GM18519 (cell line): Measurements from ENCODE around the gene GNG12.
"Not testable (repeated sequence)": the region's sequence is repeated elsewhere in the genome, so short reads cannot be mapped to it uniquely, and the experiment has no call there.

ENCODE experiments used
- ATAC-seq: cut with Tn5 transposase; IDR thresholded peaks from one replicate; pipeline ENCODE4 v1.9.1; 2021; ENCODE audit warnings: mild to moderate bottlenecking, moderate library complexity; ENCODE audit not compliant: unreplicated experiment, low FRiP score

GNG12 gene

DNA sequence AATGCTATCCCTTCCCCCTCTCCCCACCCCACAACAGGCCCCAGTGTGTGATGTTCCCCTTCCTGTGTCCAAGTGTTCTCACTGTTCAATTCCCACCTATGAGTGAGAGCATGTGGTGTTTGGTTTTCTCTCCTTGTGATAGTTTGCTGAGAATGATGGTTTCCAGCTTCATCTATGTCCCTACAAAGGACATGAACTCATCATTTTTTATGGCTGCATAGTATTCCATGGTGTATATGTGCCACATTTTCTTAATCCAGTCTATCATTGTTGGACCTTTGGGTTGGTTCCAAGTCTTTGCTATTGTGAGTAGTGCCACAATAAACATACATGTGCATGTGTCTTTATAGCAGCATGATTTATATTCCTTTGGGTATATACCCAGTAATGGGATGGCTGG is 168.0 kb downstream of the GNG12 start:
- not testable (repeated sequence) for ATAC-seq

DNA sequence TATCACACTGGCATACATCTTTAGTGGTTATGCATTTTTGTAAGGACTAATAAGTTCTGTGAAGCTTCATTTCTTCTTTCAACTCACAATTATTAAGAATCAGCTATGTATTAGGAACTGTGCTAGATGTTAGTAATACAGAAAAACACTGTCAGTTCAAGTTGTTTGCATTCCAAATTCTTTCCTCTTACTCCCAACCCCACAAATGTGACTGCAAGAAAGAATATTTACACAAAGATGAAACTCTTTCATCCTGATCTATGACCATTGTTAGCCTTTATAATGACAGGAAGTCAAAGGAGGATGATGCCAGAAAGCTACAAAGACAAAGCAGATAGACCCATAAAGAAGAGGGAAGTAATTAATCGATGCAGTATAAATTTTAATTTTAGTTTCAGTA is 169.2 kb downstream of the GNG12 start:
- ATAC-seq, result no peak

DNA sequence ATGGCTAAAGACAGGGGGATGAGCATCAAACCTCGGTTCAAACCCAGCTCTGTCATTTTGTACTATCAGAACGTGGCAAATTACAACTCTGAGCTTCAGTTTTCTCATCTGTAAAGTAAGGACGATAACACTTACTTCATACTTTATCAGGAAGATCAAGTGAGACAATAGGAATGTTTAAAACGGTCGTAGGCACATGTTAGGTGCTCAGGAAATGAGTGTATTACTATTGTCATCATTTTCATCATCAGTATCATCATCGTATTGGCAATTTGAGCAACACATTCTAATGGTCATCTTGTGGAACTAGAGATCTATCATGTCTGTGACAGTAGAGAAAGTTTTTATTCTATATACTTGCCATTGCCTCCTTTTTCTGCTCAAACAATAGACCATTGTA is 170.4 kb downstream of the GNG12 start:
- ATAC-seq, result no peak

DNA sequence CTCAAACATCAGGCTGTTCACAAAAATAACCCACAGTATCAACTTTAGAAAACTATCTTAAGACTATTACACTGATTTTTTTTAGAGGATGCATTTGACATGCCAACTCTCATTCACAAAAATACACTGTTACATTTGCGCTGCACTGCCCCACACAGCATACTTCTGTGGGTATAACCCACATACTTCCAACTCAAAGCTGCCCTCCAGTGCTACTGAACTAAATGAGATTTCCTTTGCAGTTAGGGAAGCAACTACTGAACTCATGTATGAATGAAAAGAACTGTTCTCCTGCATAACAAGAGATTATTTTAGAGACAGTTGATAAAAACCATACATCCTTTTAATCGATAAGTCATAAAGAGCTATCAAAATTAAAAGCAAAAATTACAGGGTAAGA is 174.0 kb downstream of the GNG12 start:
- ATAC-seq, result no peak

DNA sequence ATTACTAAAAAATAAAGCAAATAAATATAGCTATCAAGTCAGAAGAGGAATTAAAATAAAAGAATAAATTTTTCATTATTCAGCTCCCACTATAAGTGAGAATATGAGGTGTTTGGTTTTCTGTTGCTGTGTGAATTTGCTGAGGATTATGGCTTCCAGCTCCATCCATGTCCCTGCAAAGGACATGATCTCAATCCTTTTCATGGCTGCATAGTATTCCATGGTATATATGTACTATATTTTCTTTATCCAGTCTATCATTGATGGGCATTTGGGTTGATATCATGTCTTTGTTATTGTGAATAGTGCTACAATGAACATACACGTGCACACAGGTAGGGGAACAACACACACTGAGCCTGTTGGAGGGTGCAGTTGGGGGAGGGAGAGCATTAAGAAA is 176.1 kb downstream of the GNG12 start:
- ATAC-seq, result not testable (repeated sequence)

DNA sequence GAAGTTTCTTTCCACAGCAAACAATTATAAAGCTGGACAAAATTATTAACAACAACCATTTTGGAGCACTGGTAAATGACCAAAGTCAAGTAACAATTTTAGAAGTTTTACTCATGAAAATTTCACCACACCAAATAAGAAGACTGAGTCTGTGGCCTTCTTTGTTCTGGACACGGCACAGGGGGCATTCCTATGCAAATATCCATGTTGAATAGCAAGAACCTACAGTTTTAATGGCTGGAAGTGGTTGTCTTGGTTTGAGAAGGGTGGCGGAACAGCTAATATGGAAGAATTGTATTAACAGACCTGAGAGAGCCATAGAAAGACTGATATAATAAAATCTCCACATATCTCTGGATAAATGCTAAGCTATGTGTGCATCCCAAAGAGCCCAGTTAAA is 177.7 kb downstream of the GNG12 start:
- no peak for ATAC-seq

DNA sequence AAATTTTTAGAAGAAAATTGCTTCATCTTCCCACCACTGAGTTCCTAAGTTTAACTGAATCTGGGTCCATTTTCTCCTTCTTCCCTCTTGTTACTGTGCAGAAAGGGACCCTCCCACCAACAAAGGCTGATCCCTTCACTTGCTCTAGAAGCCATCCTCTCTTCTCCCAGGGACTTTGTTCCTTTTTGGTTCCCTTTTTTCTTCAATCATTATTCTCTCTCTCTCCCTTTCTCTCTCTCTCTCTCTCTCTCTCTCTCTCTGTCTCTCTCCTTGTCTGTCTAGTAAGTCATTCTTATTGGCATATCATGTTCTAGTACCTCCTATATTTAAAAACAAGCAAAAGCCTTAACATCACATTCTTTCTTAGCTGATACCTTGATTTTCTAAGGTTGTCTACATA is 180.0 kb downstream of the GNG12 start:
- no peak for ATAC-seq

DNA sequence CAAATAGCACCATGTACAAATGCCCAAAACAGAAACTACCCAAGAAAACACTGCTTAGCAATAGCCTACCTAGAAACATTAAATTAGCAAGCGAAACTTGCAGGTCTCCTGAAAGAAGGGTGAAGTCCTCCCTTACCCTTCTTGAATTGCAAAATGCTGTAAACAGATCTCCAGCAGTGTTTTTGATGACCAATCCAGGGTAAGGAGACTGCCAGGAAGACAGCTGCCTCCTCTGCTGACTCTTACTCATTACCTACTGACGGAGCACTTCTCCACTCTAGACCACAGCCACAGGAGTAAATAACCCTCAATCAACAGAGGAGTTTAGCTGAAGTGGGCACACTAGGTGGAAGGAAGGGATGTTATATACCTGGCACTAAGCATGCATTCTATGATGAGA is 180.5 kb downstream of the GNG12 start:
- peak; percentile 45 for ATAC-seq
